Stimulated activated CD8-positive, alpha-beta memory T cell treated with anti-CD3 and anti-CD28 coated beads, Interleukin-7, amount 100 ng/mL, for 1 hour (primary cell): ENCODE measurements around the gene VPS4A.
"Not testable (repeated sequence)": the region's sequence is repeated elsewhere in the genome, so short reads cannot be mapped to it uniquely, and the experiment has no call there.

Experiments
- DNase-seq, 2 donors: peaks; one replicate each; pipeline ENCODE4 v3.0.0-alpha.2; 2020; ENCODE audit warnings: low read depth in 2 of 2

The VPS4A gene

DNA sequence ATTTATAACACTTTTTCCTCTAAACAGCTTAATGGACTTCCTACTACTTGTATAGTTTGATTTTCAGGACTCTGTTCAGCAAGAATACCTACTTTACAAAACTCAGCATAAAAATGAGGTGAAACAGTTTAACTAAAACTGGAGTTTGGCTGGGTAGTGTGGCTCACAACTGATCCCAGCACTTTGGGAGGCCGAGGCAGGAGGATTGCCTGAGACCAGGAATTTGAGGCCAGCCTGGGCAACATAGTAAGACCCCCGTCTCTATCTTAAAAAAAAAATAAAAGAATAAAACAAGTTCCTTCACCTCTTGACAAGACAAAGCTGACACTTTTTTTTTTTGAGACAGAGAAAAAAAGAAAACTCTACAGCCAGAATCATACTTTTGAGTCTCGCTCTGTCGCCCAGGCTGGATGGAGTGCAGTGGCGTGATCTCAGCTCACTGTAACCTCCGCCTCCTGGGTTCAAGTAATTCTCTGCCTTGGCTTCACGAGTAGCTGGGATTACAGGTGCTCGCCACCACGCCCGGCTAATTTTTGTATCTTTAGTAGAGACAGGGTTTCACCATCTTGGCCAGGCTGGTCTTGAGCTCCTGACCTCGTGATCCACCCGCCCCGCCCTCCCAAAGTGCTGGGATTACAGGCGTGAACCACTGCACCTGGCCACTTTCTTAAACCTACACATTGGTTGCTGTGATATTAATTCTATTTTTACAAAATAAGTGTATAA, 16.6 kb downstream of the VPS4A start:
- DNase-seq: no peak

DNA sequence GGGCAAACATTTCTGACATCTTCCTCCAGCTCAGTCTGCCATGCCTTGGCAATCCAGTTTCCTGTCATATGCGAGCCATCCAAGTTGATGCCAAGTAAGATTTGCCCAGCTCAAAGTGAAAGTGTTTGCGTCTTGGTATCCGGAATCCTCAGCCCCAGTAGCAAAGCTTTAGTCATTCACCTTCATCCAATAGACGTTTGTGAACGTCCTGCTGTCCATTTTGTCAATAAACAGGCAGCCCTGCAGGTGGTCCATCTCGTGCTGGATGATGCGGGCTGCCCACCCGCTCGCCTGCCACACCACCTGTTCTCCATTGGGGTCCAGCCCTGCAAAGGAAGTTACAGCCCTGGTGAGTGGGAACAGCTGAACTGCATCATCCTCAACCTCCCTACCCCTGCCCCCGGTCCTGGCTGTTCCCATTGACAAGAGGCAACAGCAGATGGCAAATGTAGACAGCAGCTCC, 17.7 kb downstream of the VPS4A start:
- DNase-seq: no peak

DNA sequence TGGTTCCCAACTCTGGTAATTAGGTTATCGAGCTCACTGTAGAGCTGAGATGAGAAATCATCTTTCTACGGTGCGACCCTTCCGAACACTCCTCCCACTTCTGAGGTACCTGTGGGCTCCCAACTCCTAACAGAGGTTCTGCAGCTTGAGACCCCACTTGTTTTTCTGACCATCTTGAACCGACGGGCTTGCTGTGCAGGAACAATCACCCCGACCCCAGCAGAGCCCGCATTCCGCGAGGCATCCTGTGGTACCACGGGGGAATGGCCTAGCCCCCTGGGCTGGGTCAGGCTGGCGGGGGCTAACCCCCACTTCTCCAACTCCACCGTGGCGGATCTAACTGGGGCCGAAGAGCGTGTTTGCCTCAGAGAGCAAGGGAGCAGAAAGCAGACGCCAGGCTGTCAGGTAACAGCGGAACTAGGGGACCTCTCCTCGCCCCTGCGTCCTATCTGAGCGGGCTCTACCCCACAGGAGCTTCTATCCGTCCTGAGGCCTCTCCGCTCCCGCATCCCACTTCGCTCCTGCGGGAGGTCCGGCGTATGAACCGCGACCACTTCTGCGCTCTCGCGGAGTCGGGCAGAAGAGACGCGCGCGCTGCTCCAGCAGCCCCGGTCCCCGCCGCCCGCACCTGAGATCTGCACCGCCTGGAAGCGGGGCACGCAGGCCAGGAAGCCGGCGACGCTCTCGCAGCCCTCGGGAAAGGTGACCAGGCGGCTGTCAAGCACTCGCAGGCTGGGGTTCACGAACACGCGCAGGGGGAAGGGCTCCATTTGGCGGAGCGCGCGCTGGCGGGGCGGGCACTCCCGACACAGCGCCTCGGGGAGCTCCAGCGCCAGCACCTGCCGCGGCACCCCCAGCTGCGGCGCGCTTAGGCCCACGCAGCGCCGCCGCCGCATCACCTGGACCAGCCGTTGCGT, 18.5 kb downstream of the VPS4A start:
- peak in 1 of 2 donors; percentile 7 for DNase-seq

DNA sequence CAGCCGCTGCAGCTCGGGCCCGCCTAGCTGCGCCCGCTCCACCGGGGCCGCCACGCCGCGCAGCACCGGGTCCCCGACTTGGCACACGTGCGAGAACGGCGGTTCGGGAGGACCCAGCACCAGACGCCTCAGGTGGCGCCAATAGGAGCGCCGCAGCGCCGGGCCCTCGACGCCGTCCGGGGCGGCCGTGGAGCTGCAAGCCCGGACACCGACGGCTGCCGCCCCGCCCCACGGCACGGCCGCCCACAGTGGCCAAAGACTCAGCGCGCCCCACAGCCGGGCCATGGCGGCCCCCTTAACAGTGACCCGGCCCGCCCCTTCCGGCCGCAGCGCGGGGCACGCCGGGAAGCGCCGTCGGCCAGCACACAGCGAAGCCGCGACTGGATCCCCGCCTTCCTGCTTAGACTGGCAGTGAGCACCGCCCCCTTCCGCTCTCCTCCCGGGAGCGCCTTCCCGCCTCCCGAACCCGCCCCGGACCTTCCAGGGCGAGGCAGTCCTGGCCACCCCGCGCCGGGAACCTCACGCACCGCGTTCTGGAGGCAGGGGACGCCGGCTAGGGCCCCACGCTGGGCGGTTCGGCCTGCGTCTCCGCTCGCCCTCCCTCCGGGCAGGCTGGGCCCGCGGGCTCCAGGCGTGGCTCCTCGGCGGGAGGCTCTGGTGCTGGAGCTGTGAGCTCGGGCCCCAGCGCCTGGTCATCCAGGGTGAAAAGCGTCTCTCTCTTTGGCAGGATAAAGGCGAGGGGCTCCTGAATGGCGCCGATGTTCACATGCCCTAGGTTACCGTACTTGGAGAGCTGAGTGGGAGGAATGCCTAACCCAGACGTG, 19.3 kb downstream of the VPS4A start, which contains the start of gene PDF:
Gene PDF (minus strand): TSS at position 303 of the 824 bp plus-strand sequence. CDS start 18 bp downstream, at position 285.
- peak; percentile 70 to 75 for DNase-seq

DNA sequence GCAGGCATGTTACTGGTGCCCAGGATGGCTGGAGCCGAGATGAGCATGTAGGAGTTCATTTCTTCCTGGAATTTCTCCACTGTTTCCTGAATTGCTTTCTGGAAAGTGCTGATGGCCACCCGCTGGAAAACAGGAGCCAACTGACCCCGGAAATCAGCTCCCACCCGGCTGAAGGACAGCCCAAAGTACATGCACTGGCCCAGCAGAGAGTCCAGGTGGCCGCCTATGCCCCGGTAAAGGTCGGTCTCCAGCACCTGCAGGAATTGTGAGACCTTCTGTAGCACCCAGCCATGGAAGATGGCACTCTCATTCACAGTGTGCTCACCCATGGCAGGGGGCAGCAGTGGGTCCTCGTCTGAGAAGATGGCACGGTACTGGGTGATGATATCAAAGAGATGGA, 23.5 kb downstream of the VPS4A start:
- no peak for DNase-seq

DNA sequence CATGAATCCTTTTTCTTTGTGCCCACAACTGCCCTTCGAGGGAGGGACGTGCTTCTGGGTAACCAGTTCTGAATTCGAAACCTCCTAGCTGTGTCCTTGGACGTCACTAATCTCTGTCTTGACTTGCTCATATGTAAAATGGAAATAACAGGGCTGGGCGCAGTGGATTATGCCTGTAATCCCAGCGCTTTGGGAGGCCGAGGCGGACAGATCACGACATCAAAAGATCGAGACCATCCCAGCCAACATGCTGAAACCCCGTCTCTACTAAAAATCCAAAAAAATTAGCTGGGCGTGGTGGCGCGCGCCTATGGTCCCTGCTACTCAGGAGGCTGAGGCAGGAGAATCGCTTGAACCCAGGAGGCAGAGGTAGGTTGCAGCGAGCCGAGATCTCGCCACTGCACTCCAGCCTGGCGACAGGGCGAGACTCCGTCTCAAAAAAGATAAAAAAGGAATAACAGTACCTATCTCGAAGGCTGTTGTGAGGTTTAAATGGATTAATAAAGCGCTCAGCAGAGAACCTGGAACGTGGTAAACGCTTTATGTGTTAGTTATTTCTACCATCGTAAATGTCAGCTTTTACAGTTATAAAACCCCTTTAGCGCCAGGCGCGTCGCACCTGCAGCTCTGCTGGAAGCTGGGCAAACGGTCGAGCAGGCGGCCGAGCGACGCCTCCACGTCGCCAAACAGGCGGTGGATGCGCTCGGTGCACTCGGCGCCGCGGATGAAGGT, 27.6 kb downstream of the VPS4A start:
- no peak for DNase-seq

DNA sequence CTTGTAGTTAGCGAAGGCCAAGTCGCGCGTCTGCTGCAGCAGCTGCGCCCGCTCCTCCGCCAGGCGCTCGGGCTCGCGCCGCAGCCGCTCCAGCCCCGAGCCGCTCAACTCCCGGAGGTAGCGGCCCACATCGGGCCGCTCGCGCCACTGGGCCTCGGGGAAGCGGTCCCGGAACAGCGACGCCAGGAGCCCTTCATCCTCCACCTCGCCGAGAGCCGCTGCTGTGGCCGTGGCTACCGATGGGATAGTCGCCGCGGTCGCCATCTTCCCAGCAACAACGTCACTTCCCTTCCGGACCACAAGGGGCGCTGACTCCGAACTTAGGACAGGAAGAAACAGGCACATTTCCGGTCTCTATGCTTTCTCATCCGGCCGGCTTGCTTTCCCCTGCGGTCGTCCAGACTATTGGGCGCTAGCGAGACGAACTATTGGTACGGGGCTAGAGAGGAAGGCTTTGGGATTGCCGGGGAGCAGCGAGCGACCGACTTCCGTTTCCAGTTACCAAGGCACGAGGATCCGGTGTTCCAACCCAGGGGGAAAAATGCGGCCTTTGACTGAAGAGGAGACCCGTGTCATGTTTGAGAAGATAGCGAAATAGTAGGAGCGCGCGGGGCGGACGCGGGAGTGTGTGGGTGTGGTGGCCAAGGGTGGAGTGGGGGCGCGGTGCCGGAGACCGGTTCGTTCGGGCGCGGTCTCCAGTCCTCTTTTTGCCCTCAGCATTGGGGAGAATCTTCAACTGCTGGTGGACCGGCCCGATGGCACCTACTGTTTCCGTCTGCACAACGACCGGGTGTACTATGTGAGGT, 28.3 kb downstream of the VPS4A start, which contains the start of the genes COG8 and NIP7:
Gene COG8 (minus strand): TSS at position 276 of the 806 bp plus-strand sequence. CDS start 12 bp downstream, at position 264.
Gene NIP7 (plus strand): TSS at position 484 of the 806 bp plus-strand sequence. CDS start 58 bp downstream, at position 542.
- DNase-seq: peak; percentile 83 to 84

DNA sequence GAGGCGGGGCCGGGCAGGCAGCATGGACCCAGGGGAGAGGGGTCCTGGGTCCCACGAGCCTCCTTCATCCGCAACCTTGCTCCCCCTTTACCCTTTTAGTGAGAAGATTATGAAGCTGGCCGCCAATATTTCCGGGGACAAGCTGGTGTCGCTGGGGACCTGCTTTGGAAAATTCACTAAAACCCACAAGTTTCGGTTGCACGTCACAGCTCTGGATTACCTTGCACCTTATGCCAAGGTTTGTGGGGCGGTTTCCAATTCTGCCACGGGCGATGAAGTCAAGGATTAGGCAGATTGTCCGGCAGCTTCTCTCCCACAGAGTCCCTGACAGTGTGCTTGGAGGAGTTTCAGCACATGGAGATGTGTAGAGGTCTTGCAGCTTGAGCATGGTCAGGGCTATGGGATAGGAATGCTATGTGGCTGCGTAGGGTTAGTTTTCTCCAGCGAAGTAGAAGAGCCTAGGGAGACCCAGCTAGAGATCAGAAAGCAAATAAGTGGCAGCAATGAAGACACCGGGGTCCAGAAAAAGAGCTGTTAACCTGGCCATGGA, 29.0 kb downstream of the VPS4A start:
- DNase-seq: no peak

DNA sequence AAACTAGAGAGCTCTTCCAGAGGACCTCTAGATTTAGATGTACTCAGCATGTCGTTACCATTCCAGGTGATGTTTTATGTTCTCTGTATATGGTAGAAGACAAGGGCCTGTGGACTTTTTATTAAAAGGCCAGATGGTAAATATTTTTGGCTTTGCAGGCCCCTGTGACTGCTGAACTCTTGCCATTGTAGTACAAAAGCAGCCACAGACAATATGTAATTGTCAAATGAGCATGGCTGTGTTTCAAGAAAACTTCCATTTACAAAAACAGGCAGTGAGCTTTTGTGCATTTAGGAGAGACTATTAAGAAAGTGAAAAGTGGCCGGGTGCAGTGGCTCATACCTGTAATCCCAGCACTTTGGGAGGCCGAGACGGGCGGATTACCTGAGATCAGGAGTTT, 33.0 kb downstream of the VPS4A start:
- DNase-seq: no peak

DNA sequence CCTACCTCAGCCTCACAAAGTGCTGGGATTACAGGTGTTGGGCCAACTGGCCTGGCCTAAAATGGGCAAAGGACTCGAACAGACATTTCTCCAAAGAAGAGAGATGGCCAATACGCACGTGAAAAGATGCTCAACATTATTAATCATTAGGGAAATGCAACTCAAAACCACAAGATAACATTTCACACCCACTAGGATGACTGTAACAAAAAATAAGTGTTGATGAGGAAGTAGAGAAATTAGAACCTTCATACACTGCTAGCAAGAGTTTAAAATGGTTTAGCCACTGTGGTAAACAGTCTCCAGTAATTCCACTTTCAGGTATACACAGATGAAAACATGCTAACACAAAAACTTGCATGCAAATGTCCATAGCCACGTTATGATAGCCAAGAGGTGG, 34.8 kb downstream of the VPS4A start:
- DNase-seq: no peak

DNA sequence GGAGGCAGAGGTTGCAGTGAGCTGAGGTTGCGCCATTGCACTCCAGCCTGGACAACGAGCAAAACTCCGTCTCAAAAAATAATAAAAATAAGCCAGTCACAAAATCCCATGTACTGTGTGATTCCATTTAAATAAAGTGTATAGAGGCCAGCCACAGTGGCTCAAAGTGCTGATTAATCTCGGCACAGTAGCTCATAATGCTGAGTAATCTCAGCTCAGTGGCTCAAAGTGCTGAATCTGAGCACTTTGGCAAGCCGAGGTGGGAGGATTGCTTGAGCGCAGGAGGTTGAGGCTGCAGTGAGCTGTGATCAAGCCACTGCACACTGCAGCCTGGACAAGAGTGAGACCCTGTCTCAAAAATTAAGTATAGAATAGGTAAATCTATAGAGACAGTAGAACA, 35.5 kb downstream of the VPS4A start:
- no peak for DNase-seq

DNA sequence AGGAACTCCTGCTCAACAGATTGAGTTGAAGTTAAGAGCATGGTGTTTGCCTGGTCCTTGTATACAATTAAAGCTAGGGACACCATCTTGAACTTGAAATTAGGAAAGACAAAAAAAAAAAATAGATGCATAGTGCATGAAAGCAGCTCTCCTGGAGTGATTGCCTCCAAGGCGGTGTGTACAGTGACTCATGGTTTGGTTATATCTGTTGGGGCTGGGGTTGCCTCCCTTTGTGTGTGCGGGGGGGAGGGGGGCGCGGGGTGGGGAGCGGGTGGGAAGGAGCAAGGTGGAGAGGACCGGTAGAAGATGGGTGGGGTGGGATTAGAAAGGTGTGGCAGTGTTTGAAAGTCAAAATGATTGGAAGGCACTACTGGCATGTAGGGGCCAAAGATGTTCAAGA, 37.1 kb downstream of the VPS4A start:
- no peak for DNase-seq

DNA sequence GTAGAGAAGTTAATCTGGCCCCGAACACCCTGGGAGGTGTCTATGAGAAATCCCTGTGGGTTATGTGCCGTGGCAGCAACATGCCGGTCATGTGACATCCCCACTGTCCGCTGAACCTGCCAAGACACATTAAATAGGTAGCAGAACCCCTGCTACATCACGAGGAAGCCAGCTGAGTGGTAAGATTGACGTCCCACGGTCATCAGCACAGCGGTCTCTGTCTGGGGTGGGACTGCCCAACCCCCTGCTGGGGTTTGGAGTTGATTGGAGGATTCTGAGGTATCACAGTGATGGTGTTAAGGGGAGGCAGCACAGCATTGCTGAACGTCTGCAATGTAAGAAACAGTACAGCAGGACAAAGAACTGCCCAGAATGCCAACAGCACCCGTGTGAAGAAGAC, 38.4 kb downstream of the VPS4A start:
- DNase-seq: no peak

DNA sequence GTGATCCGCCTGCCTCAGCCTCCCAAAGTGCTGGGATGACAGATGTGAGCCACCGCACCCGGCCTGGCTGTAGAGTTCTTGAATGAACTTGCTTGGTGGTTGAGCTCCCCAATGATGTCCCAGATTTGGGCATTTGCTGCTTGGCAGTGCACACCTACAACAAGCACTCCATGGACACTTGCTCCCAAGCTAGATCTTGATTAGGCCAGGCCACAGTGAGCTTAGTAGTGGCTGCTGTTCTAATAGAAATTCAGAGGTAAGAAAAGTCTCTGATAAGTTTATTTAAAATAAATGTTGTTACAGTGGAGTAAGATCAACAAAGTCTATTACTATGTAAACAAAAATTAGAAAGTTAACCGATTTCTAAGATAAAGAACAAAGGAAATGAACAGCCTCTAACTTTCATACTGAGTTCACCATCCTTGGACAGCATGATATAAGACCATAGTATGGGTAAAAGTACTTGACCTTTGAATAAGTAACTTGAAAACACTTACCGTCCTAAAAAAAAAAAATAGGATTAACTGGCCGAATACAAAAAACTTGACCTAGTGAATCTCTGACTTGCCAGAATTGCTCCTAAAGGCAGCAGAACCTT, 39.5 kb downstream of the VPS4A start:
- no peak for DNase-seq

DNA sequence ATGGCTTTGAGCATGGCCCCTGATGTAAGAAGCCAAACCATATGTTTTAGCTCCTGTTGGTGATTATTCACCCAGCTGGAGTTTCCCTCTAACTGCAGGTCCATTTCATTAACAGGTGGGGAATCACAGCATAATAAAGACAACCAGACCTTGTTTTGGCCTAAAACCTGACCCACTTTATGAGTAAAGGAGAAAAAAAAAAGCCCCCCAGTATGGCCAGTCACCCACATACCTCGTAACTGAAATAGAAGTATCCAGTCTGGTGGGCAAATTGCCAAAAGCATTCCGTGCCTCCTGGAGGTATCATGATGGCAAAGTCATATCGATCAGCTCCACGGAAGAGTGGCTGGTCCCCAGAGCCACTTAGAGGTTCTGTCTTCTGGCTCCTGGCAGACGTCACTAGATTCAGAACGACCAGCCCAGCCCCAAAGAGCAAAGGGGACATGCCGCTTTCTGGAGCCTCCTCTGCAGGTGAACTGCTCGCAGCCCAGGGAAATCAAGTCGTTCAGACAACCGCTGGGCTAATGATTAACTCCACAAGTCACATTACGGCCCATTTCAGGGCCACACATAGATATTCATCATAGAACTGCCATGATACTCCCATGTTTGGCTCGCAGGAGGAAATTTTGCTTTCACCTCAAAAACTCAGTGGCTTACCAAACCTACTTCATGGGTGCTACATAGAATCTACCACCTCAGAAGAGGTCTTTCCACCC, 40.3 kb downstream of the VPS4A start, which contains the start of gene TMED6:
Gene TMED6 (minus strand): TSS at position 478 of the 719 bp plus-strand sequence. CDS start 33 bp downstream, at position 445.
- DNase-seq: no peak

DNA sequence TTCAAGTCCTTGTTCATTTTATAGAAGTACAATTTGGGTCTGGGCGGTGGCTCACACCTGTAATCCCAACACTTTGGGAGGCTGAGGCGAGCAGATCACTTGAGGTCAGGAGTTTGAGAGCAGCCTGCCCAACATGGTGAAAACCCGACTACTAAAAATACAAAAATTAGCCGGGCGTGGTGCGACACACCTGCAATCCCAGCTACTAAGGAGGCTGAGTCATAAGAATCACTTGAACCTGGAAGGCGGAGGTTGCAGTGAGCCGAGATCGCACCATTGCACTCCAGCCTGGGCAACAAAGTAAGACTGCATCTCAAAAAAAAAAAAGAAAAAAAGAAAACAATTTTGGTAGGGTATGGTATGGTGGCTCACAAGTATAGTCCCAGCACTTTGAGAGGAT, 48.9 kb downstream of the VPS4A start:
- not testable (repeated sequence) for DNase-seq

DNA sequence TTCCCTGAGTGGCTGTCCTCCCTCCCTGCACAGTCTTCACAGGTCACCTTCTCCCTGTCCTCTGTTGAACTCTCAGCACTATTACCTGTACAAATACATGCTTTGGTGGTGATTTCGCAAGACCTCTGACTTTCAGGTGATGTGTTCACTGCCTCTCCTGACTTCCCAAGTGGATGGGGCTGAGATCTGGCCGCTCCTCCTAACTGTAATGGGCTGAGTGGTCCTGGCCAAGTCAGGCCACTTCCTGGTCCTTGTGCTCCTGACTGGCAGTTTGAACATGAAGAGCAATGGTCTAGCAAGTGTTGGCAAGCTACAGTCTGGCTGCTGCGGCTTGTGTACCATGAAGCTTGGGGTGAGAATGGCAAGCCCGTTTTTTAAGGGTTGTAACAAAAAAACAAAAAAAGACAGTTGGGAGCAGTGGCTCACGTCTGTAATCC, 52.1 kb downstream of the VPS4A start:
- DNase-seq: no peak

DNA sequence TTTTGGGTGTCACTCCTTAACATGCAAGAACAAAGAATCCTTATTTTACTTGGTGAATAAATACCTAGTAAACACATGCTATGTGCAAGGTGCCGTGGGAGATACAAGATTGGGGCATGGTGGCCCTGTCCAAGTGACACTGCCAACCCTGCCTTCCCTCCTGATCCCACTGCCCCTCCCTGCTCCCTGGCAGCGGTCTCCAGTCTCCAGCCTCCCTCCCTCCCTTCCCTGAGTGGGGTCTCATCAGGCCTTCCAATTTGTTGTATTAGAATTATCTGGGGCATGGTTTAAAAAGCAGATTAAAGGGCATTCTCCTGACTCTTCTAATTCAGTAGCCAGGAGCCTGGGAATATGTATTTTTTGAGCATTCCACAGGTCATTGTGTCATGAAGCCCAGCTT, 52.9 kb downstream of the VPS4A start:
- no peak for DNase-seq
